HG03442 (cell line): ENCODE data around the gene PALS2.

Source experiments
- ATAC-seq: cut with Tn5 transposase; IDR thresholded peaks from one replicate; pipeline ENCODE4 v1.9.1; 2021; ENCODE audit warnings: mild to moderate bottlenecking, moderate library complexity; ENCODE audit not compliant: unreplicated experiment

The PALS2 gene

GRCh38 chr7:24572997-24573553, at the start of gene PALS2:
TSS of gene PALS2 (plus strand) at chr7:24573452. CDS start at chr7:24623668, 50,216 bp downstream.
- peak; percentile 49 for ATAC-seq

- ATAC-seq, result no peak
These were observed 42.0 kb upstream of the PALS2 start for GRCh38 chr7:24531255-24531654.

GRCh38 chr7:24536682-24537081, 36.6 kb upstream of the PALS2 start:
- ATAC-seq, result no peak

- no peak for ATAC-seq
These were observed 32.3 kb upstream of the PALS2 start for GRCh38 chr7:24540956-24541355.

GRCh38 chr7:24545215-24545614, 28.0 kb upstream of the PALS2 start:
- no peak for ATAC-seq

- ATAC-seq, result no peak
These were observed 24.9 kb upstream of the PALS2 start for GRCh38 chr7:24548390-24548789.

GRCh38 chr7:24549991-24550390, 23.3 kb upstream of the PALS2 start:
- ATAC-seq, result no peak

- no peak for ATAC-seq
These were observed 18.1 kb upstream of the PALS2 start for GRCh38 chr7:24555184-24555583.

- no peak for ATAC-seq
These were observed 17.5 kb upstream of the PALS2 start for GRCh38 chr7:24555719-24556118.

- ATAC-seq, result no peak
These were observed 12.5 kb upstream of the PALS2 start for GRCh38 chr7:24560772-24561171.

- no peak for ATAC-seq
These were observed 7.0 kb upstream of the PALS2 start for GRCh38 chr7:24566274-24566673.

- no peak for ATAC-seq
These were observed 2.3 kb upstream of the PALS2 start for GRCh38 chr7:24570983-24571382.

- ATAC-seq, result no peak
These were observed 1.2 kb upstream of the PALS2 start for GRCh38 chr7:24572016-24572392.

GRCh38 chr7:24572393-24572996, 757 bp upstream of the PALS2 start:
- no peak for ATAC-seq

- peak; percentile 27 for ATAC-seq
These were observed 494 bp downstream of the PALS2 start for GRCh38 chr7:24573554-24574338.

GRCh38 chr7:24574386-24574785, 1.1 kb downstream of the PALS2 start:
- no peak for ATAC-seq

- ATAC-seq, result no peak
These were observed 1.7 kb downstream of the PALS2 start for GRCh38 chr7:24574950-24575349.

- peak; percentile 25 for ATAC-seq
These were observed 3.1 kb downstream of the PALS2 start for GRCh38 chr7:24576171-24577025.

GRCh38 chr7:24578052-24578451, 4.8 kb downstream of the PALS2 start:
- no peak for ATAC-seq

- ATAC-seq, result no peak
These were observed 7.2 kb downstream of the PALS2 start for GRCh38 chr7:24580283-24580946.

GRCh38 chr7:24582166-24582565, 8.9 kb downstream of the PALS2 start:
- no peak for ATAC-seq
